Psoas muscle (tissue), 8 donors: ENCODE measurements around the gene INSRR. TPM values are rescaled to one million over a fixed set of nuclear protein-coding genes. Genes with fewer than 3 reads are reported as not detected.

ENCODE experiments used
- ATAC-seq, 4 donors: fragments of 200-7000 bp; cut with Tn5 transposase; one replicate each; pipeline ENCODE4 v1.9.1; 2020; ENCODE audit warnings: moderate library complexity in 3 of 4, mild to moderate bottlenecking in 2 of 4
- DNase-seq, 2 donors: peaks; one replicate each; pipeline ENCODE4 v3.0.0-alpha.2; 2020
- H3K27ac ChIP-seq: fragments of 200-600 bp; one replicate; pipeline ENCODE4 v1.8.0; 2022
- H3K27me3 ChIP-seq, 3 donors: fragments of 200-600 bp in 1 of 3; one replicate each; pipeline versions ENCODE4 v1.6.1 to v1.8.0; 2013 to 2022; ENCODE audit warnings: low read length in 2 of 3, mild to moderate bottlenecking in 2 of 3, moderate library complexity in 1 of 3; ENCODE audit not compliant: insufficient read depth in 3 of 3
- H3K36me3 ChIP-seq, 2 donors: fragments of 200-600 bp in 1 of 2; one replicate each; pipeline versions ENCODE4 v1.6.1 to v1.8.0; 2013 to 2022; ENCODE audit warnings: low read depth in 1 of 2, mild to moderate bottlenecking in 1 of 2, moderate library complexity in 1 of 2; ENCODE audit not compliant: insufficient read depth in 1 of 2
- H3K4me1 ChIP-seq: fragments of 200-600 bp; one replicate; pipeline ENCODE4 v1.8.0; 2022
- H3K4me3 ChIP-seq: fragments of 200-600 bp; one replicate; pipeline ENCODE4 v1.8.0; 2022; ENCODE audit warnings: mild to moderate bottlenecking
- H3K9me3 ChIP-seq: fragments of 200-600 bp; one replicate; pipeline ENCODE4 v1.8.0; 2022
- CTCF ChIP-seq: fragments of 200-600 bp; IDR thresholded peaks from one replicate; pipeline ENCODE4 v1.8.0; 2022; ENCODE audit warnings: antibody characterized with exemption
- WGBS, 3 donors: extraction: QIAGEN DNeasy Blood & Tissue Kit; methylation state at CpG; one replicate each; pipeline versions ENCODE4 v1.1.6 to v1.1.7; 2013; 5-methylcytosine and 5-hydroxymethylcytosine counted together
- intact Hi-C, 2 donors: fragments of 100-400 bp; cut with DNase I; formaldehyde crosslinking; loops; one replicate each; pipeline versions ENCODE4 v1.11.0 to v1.14.2; 2022
- polyA plus RNA-seq, 3 donors: library from polyadenylated mRNA; stranded (reverse); fragments of 200-250 nt; gene quantifications; one replicate each; pipeline ENCODE4 v1.2.3, GENCODE V29; 2013
- total RNA-seq, 4 donors: library from RNA; stranded (reverse); fragmentation: NEBNext Ultra II Directional in 2 of 4; extraction: Animal tissue kit (Norgen Biotek cat#: 25700) in 2 of 4; gene quantifications; one replicate each; pipeline versions ENCODE4 v1.2.1 to v1.2.4, GENCODE V29; 2021 to 2023
- donor health status: healthy with polysubstance abuse.
- donor health status: DM: no; HTN: no; CAD: no; lungs with moderate emphysema.
- donor health status: Bipolar disorder and iron deficiency.
- donor health status: healthy.
- donor health status: DM: yes; HTN: yes; CAD: no.
- donor health status: DM: no; HTN: no; CAD: no.
- donor health status: DM: no; HTN: no; CAD: no.
- donor health status: DM: yes; HTN: yes; CAD: no.

Gene INSRR
- total and polyA plus RNA-seq, 7 donors, result under 0.01 to 0.07 TPM; not detected in 5

- H3K27ac ChIP-seq, result no peak overlapping the region
- DNase-seq, result no peak
- no peaks in the 10 kb centered on the region for H3K36me3 ChIP-seq
- no peak for ATAC-seq
- no peak for TF ChIP-seq CTCF
- intact Hi-C loops, result no loop called here
- no peaks in the 10 kb centered on the region for H3K9me3 ChIP-seq
- WGBS, 3 donors, result 46 to 60% (median 57%) methylated on average over 6 of the region's 6 CpGs
- no peak overlapping the region for H3K4me3 ChIP-seq
- H3K27me3 ChIP-seq, result peaks cover 0 to 59% (median 26%) of the 10 kb centered on the region in 3 donors
- no peaks in the 10 kb centered on the region for H3K4me1 ChIP-seq
These were observed 14.8 kb downstream of the INSRR start for GRCh38 chr1:156844102-156844501.

- intact Hi-C loops, result no loop called here
- H3K36me3 ChIP-seq, result no peaks in the 10 kb centered on the region
- H3K4me1 ChIP-seq, result no peaks in the 10 kb centered on the region
- 62 to 72% (median 69%) methylated on average over 9 of the region's 9 CpGs for whole genome bisulfite sequencing, 3 donors
- H3K4me3 ChIP-seq, result no peak overlapping the region
- ATAC-seq (no peak), DNase-seq (no peak)
- TF ChIP-seq CTCF, result no peak
- H3K27me3 ChIP-seq, result peaks cover 0 to 52% (median 20%) of the 10 kb centered on the region in 3 donors
- no peaks in the 10 kb centered on the region for H3K9me3 ChIP-seq
- H3K27ac ChIP-seq, result no peak overlapping the region
These were observed 16.2 kb downstream of the INSRR start for GRCh38 chr1:156842618-156843300.

- H3K9me3 ChIP-seq, result no peaks in the 10 kb centered on the region
- DNase-seq, result no peak
- 69 to 79% (median 70%) methylated on average over 16 of the region's 16 CpGs for WGBS, 3 donors
- H3K27ac ChIP-seq, result no peak overlapping the region
- peaks cover 0 to 41% (median 16%) of the 10 kb centered on the region in 3 donors for H3K27me3 ChIP-seq
- TF ChIP-seq CTCF, result no peak
- ATAC-seq, result no peak
- no peaks in the 10 kb centered on the region for H3K36me3 ChIP-seq
- intact Hi-C loops, result loop anchor here in 1 of 2 donors (2.0 kb wide), 1 partner anchor 43 kb away; no protein-coding TSS in a partner anchor
- no peak overlapping the region for H3K4me3 ChIP-seq
- H3K4me1 ChIP-seq, result no peaks in the 10 kb centered on the region
These were observed 17.5 kb downstream of the INSRR start for GRCh38 chr1:156841295-156841855.

GRCh38 chr1:156840898-156841279 lies 18.0 kb downstream of the INSRR start:
- intact Hi-C loops, result loop anchor here in 1 of 2 donors (2.0 kb wide), 1 partner anchor 44 kb away; no protein-coding TSS in a partner anchor
- Histone ChIP-seq H3K4me1 (no peaks in the 10 kb centered on the region), H3K36me3 (no peaks in the 10 kb centered on the region), H3K4me3 (no peak overlapping the region), H3K27ac (no peak overlapping the region), H3K27me3 (peaks cover 0 to 38% (median 16%) of the 10 kb centered on the region in 3 donors), H3K9me3 (no peaks in the 10 kb centered on the region)
- WGBS, 3 donors, result 58 to 64% (median 62%) methylated on average over 14 of the region's 14 CpGs
- DNase-seq (no peak), ATAC-seq (no peak)
- no peak for TF ChIP-seq CTCF
